ENCODE data around the gene FAM47E.

FAM47E gene

GRCh38 chr4:76246852-76247251 lies 4.7 kb upstream of the FAM47E start:
- Histone ChIP-seq H3K4me1 (ENCODE audit: control insufficient read depth, insufficient read depth, low read length) (peaks cover 9% of the 10 kb centered on the region), H3K27ac (ENCODE audit: low read depth, low read length) (no peak overlapping the region), H3K27me3 (ENCODE audit: control insufficient read depth, insufficient read depth, low read length) (peaks cover 24% of the 10 kb centered on the region), H3K36me3 (ENCODE audit: control insufficient read depth, insufficient read depth, low read length) (no peaks in the 10 kb centered on the region), H3K9me3 (ENCODE audit: control insufficient read depth, insufficient read depth, low read depth, low read length) (no peaks in the 10 kb centered on the region), H3K4me3 (ENCODE audit: low read depth, low read length) (no peak overlapping the region), H3K9ac (ENCODE audit: low read length) (no peak overlapping the region)

- H3K36me3 ChIP-seq (ENCODE audit: control insufficient read depth, insufficient read depth, low read length), result no peaks in the 10 kb centered on the region
- peak overlapping the region; percentile 58 for H3K4me3 ChIP-seq (ENCODE audit: low read depth, low read length)
- H3K9ac ChIP-seq (ENCODE audit: low read length), result peak overlapping the region; percentile 3
- H3K4me1 ChIP-seq (ENCODE audit: control insufficient read depth, insufficient read depth, low read length), result peaks cover 9% of the 10 kb centered on the region
- peaks cover 54% of the 10 kb centered on the region for H3K27me3 ChIP-seq (ENCODE audit: control insufficient read depth, insufficient read depth, low read length)
- no peak overlapping the region for H3K27ac ChIP-seq (ENCODE audit: low read depth, low read length)
- no peaks in the 10 kb centered on the region for H3K9me3 ChIP-seq (ENCODE audit: control insufficient read depth, insufficient read depth, low read depth, low read length)
These were observed 559 bp upstream of the FAM47E start for GRCh38 chr4:76250962-76251361.

- Histone ChIP-seq H3K4me3 (ENCODE audit: low read depth, low read length) (peak overlapping the region; percentile 58), H3K27me3 (ENCODE audit: control insufficient read depth, insufficient read depth, low read length) (peaks cover 54% of the 10 kb centered on the region), H3K9ac (ENCODE audit: low read length) (no peak overlapping the region), H3K36me3 (ENCODE audit: control insufficient read depth, insufficient read depth, low read length) (no peaks in the 10 kb centered on the region), H3K27ac (ENCODE audit: low read depth, low read length) (no peak overlapping the region), H3K4me1 (ENCODE audit: control insufficient read depth, insufficient read depth, low read length) (peaks cover 9% of the 10 kb centered on the region), H3K9me3 (ENCODE audit: control insufficient read depth, insufficient read depth, low read depth, low read length) (no peaks in the 10 kb centered on the region)
These were observed 741 bp downstream of the FAM47E start for GRCh38 chr4:76252271-76252653.

- Histone ChIP-seq H3K9me3 (ENCODE audit: control insufficient read depth, insufficient read depth, low read depth, low read length) (no peaks in the 10 kb centered on the region), H3K27me3 (ENCODE audit: control insufficient read depth, insufficient read depth, low read length) (peaks cover 54% of the 10 kb centered on the region), H3K4me1 (ENCODE audit: control insufficient read depth, insufficient read depth, low read length) (peaks cover 9% of the 10 kb centered on the region), H3K36me3 (ENCODE audit: control insufficient read depth, insufficient read depth, low read length) (no peaks in the 10 kb centered on the region), H3K4me3 (ENCODE audit: low read depth, low read length) (no peak overlapping the region), H3K27ac (ENCODE audit: low read depth, low read length) (no peak overlapping the region), H3K9ac (ENCODE audit: low read length) (no peak overlapping the region)
These were observed 2.0 kb downstream of the FAM47E start for GRCh38 chr4:76253511-76253910.

GRCh38 chr4:76256032-76256431 lies 4.5 kb downstream of the FAM47E start:
- H3K27ac ChIP-seq (ENCODE audit: low read depth, low read length), result no peak overlapping the region
- peaks cover 2% of the 10 kb centered on the region for H3K4me1 ChIP-seq (ENCODE audit: control insufficient read depth, insufficient read depth, low read length)
- no peaks in the 10 kb centered on the region for H3K36me3 ChIP-seq (ENCODE audit: control insufficient read depth, insufficient read depth, low read length)
- H3K9ac ChIP-seq (ENCODE audit: low read length), result no peak overlapping the region
- H3K9me3 ChIP-seq (ENCODE audit: control insufficient read depth, insufficient read depth, low read depth, low read length), result no peaks in the 10 kb centered on the region
- peaks cover 38% of the 10 kb centered on the region for H3K27me3 ChIP-seq (ENCODE audit: control insufficient read depth, insufficient read depth, low read length)
- no peak overlapping the region for H3K4me3 ChIP-seq (ENCODE audit: low read depth, low read length)

GRCh38 chr4:76256968-76257367 lies 5.4 kb downstream of the FAM47E start:
- Histone ChIP-seq H3K9me3 (ENCODE audit: control insufficient read depth, insufficient read depth, low read depth, low read length) (no peaks in the 10 kb centered on the region), H3K27ac (ENCODE audit: low read depth, low read length) (no peak overlapping the region), H3K27me3 (ENCODE audit: control insufficient read depth, insufficient read depth, low read length) (peaks cover 28% of the 10 kb centered on the region), H3K4me1 (ENCODE audit: control insufficient read depth, insufficient read depth, low read length) (no peaks in the 10 kb centered on the region), H3K4me3 (ENCODE audit: low read depth, low read length) (no peak overlapping the region), H3K36me3 (ENCODE audit: control insufficient read depth, insufficient read depth, low read length) (no peaks in the 10 kb centered on the region), H3K9ac (ENCODE audit: low read length) (no peak overlapping the region)

GRCh38 chr4:76257824-76258223 lies 6.3 kb downstream of the FAM47E start:
- H3K9ac ChIP-seq (ENCODE audit: low read length), result no peak overlapping the region
- H3K36me3 ChIP-seq (ENCODE audit: control insufficient read depth, insufficient read depth, low read length), result no peaks in the 10 kb centered on the region
- H3K27me3 ChIP-seq (ENCODE audit: control insufficient read depth, insufficient read depth, low read length), result peaks cover 20% of the 10 kb centered on the region
- no peaks in the 10 kb centered on the region for H3K4me1 ChIP-seq (ENCODE audit: control insufficient read depth, insufficient read depth, low read length)
- H3K9me3 ChIP-seq (ENCODE audit: control insufficient read depth, insufficient read depth, low read depth, low read length), result no peaks in the 10 kb centered on the region
- H3K27ac ChIP-seq (ENCODE audit: low read depth, low read length), result no peak overlapping the region
- no peak overlapping the region for H3K4me3 ChIP-seq (ENCODE audit: low read depth, low read length)

- Histone ChIP-seq H3K4me1 (ENCODE audit: control insufficient read depth, insufficient read depth, low read length) (no peaks in the 10 kb centered on the region), H3K27me3 (ENCODE audit: control insufficient read depth, insufficient read depth, low read length) (no peaks in the 10 kb centered on the region), H3K4me3 (ENCODE audit: low read depth, low read length) (no peak overlapping the region), H3K9me3 (ENCODE audit: control insufficient read depth, insufficient read depth, low read depth, low read length) (no peaks in the 10 kb centered on the region), H3K9ac (ENCODE audit: low read length) (no peak overlapping the region), H3K27ac (ENCODE audit: low read depth, low read length) (no peak overlapping the region), H3K36me3 (ENCODE audit: control insufficient read depth, insufficient read depth, low read length) (no peaks in the 10 kb centered on the region)
These were observed 9.1 kb downstream of the FAM47E start for GRCh38 chr4:76260571-76260970.

GRCh38 chr4:76265631-76266218 lies 14.2 kb downstream of the FAM47E start:
- no peaks in the 10 kb centered on the region for H3K4me1 ChIP-seq (ENCODE audit: control insufficient read depth, insufficient read depth, low read length)
- no peaks in the 10 kb centered on the region for H3K9me3 ChIP-seq (ENCODE audit: control insufficient read depth, insufficient read depth, low read depth, low read length)
- H3K36me3 ChIP-seq (ENCODE audit: control insufficient read depth, insufficient read depth, low read length), result no peaks in the 10 kb centered on the region
- no peak overlapping the region for H3K9ac ChIP-seq (ENCODE audit: low read length)
- H3K4me3 ChIP-seq (ENCODE audit: low read depth, low read length), result no peak overlapping the region
- H3K27ac ChIP-seq (ENCODE audit: low read depth, low read length), result no peak overlapping the region
- H3K27me3 ChIP-seq (ENCODE audit: control insufficient read depth, insufficient read depth, low read length), result no peaks in the 10 kb centered on the region

GRCh38 chr4:76266627-76267026 lies 15.1 kb downstream of the FAM47E start:
- Histone ChIP-seq H3K4me3 (ENCODE audit: low read depth, low read length) (no peak overlapping the region), H3K36me3 (ENCODE audit: control insufficient read depth, insufficient read depth, low read length) (no peaks in the 10 kb centered on the region), H3K4me1 (ENCODE audit: control insufficient read depth, insufficient read depth, low read length) (no peaks in the 10 kb centered on the region), H3K27ac (ENCODE audit: low read depth, low read length) (no peak overlapping the region), H3K9ac (ENCODE audit: low read length) (no peak overlapping the region), H3K9me3 (ENCODE audit: control insufficient read depth, insufficient read depth, low read depth, low read length) (no peaks in the 10 kb centered on the region), H3K27me3 (ENCODE audit: control insufficient read depth, insufficient read depth, low read length) (0 out of 2 replicates have a peak, but pooled peaks cover 4% of the 10 kb centered on the region)

GRCh38 chr4:76267811-76268210 lies 16.3 kb downstream of the FAM47E start:
- no peak overlapping the region for H3K4me3 ChIP-seq (ENCODE audit: low read depth, low read length)
- no peaks in the 10 kb centered on the region for H3K36me3 ChIP-seq (ENCODE audit: control insufficient read depth, insufficient read depth, low read length)
- 0 out of 2 replicates have a peak, but pooled peaks cover 4% of the 10 kb centered on the region for H3K27me3 ChIP-seq (ENCODE audit: control insufficient read depth, insufficient read depth, low read length)
- H3K9me3 ChIP-seq (ENCODE audit: control insufficient read depth, insufficient read depth, low read depth, low read length), result no peaks in the 10 kb centered on the region
- H3K4me1 ChIP-seq (ENCODE audit: control insufficient read depth, insufficient read depth, low read length), result no peaks in the 10 kb centered on the region
- H3K9ac ChIP-seq (ENCODE audit: low read length), result no peak overlapping the region
- no peak overlapping the region for H3K27ac ChIP-seq (ENCODE audit: low read depth, low read length)

Data from HUES6 (cell line).